ENCODE results near the gene MTHFD1. TPM values are rescaled to one million over a fixed set of nuclear protein-coding genes. Genes with fewer than 3 reads are reported as not detected.

Gene MTHFD1
- total and polyA plus RNA-seq, 9 of the 15 experiments (the other 6 are each of a cell fraction or from before 2014, with no cell fraction given) = 66.7 to 158 (median 90.9) TPM

GRCh38 chr14:64387782-64388532 is at the start of gene MTHFD1 (continued):
- TF ChIP-seq ZNF609 (CRISPR knock-in tag; IDR thresholded peaks at IDR 0.05; ENCODE audit: borderline replicate concordance) (no peak), ATF3 (IDR thresholded peaks at IDR 0.05) (no peak), ATF3 (CRISPR knock-in tag; conservative IDR thresholded peaks at IDR 0.05) (no peak), POLR2G (IDR thresholded peaks at IDR 0.05; ENCODE audit: low read depth, low read length) (peak; percentile 96), ZNF780A (CRISPR knock-in tag; IDR thresholded peaks at IDR 0.05) (no peak), PRDM10 (IDR thresholded peaks at IDR 0.05; ENCODE audit: partially characterized antibody) (no peak), MAFG (tag; conservative IDR thresholded peaks at IDR 0.05) (no peak), LARP7 (IDR thresholded peaks at IDR 0.05) (no peak), FOXO4 (CRISPR knock-in tag; IDR thresholded peaks at IDR 0.05) (no peak), ZBTB8A (IDR thresholded peaks at IDR 0.05; ENCODE audit: partially characterized antibody) (no peak), CTCF (IDR thresholded peaks at IDR 0.05 in 2 of 3, conservative IDR thresholded peaks at IDR 0.05 in 1 of 3; ENCODE audit: insufficient read depth in 2 of 3, low read depth in 1 of 3, low read length in 3 of 3) (no peak), ZNF57 (CRISPR knock-in tag; IDR thresholded peaks at IDR 0.05) (no peak), TAL1 (IDR thresholded peaks at IDR 0.05) (no peak), FIP1L1 (IDR thresholded peaks at IDR 0.05; ENCODE audit: low read depth, low read length, poor library complexity, severe bottlenecking) (no peak)
